ENCODE results near the gene RAB11FIP4. TPM values are rescaled to one million over a fixed set of nuclear protein-coding genes. Genes with fewer than 3 reads are reported as not detected.

RAB11FIP4 gene
- total and polyA plus RNA-seq, 2 of the 8 experiments (the other 6 are each of a cell fraction or from before 2014, with no cell fraction given): 21.7 to 53.2 TPM

DNA sequence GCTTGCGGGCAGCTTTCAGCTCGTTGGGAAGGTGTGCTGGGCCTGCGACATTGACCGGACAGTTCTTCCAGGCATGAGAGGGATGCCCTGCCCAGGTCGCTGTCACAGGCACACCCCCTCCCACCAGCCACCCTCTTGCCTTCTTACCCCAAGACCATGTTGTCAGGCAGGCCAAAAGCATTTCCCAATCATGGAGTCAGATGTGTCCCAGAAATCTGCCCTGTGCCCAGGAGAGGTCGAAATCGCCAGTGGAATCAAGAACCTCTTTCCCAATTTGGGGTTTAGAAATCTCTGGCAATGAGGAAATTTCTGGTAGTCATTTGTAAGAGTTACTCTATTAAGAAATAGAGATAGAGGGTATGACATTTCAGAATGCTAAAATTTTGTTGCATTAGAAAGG, 177.1 kb downstream of the RAB11FIP4 start:
- Histone ChIP-seq H3K4me1 (replicated peaks in 1 of 4; ENCODE audit: control insufficient read depth in 3 of 4, insufficient read depth in 4 of 4, low read length in 3 of 4) (peaks cover 0 to 7% (median 5%) of the 10 kb centered on the region in 4 experiments; a peak in 5 of 7 replicates), H3K79me1 (ENCODE audit: low read depth, low read length) (peaks cover 5% of the 10 kb centered on the region; the same call in 1 of the 2 replicates), H4K8ac (ENCODE audit: extremely low read depth, insufficient read depth, low read length) (no peak overlapping the region), H2AK5ac (ENCODE audit: low read depth, low read length) (no peak overlapping the region), H2BK15ac (ENCODE audit: low read length) (no peak overlapping the region), H3K27me3 (replicated peaks in 1 of 4; ENCODE audit: control insufficient read depth in 3 of 4, extremely low read depth in 1 of 4, insufficient read depth in 3 of 4, low read length in 3 of 4) (no peaks in the 10 kb centered on the region), H3K4me3 (ENCODE audit: extremely low read depth in 1 of 4, insufficient read depth in 2 of 4, low read depth in 3 of 4, low read length in 4 of 4) (no peak overlapping the region), H3K23me2 (ENCODE audit: low read depth, low read length) (no peaks in the 10 kb centered on the region; the same call in 1 of the 2 replicates), H2AFZ (ENCODE audit: low read length) (no peak overlapping the region), H3K36me3 (ENCODE audit: control insufficient read depth in 2 of 4, insufficient read depth in 4 of 4, low read length in 3 of 4) (no peaks in the 10 kb centered on the region), H3K9me3 (ENCODE audit: insufficient read depth in 2 of 2, low read depth in 1 of 2, low read length in 1 of 2) (no peaks in the 10 kb centered on the region), H4K20me1 (replicated peaks in 1 of 2; ENCODE audit: control insufficient read depth in 1 of 2, insufficient read depth in 2 of 2, low read length in 2 of 2) (peaks cover 2% of the 10 kb centered on the region in 2 experiments), H3K23ac (ENCODE audit: insufficient read length) (no peak overlapping the region), H4K91ac (replicated peaks; ENCODE audit: insufficient read length, low read length) (no peak overlapping the region), H2BK12ac (ENCODE audit: low read depth, low read length) (no peak overlapping the region), H3K4me2 (ENCODE audit: insufficient read depth in 1 of 2, low read depth in 2 of 2, low read length in 2 of 2) (no peak overlapping the region), H4K5ac (ENCODE audit: insufficient read length, low read depth, low read length) (no peak overlapping the region), H3K56ac (replicated peaks; ENCODE audit: insufficient read length, low read depth, low read length) (no peak overlapping the region), H3K9ac (replicated peaks in 1 of 4; ENCODE audit: extremely low read depth in 1 of 4, low read depth in 3 of 4, low read length in 3 of 4) (no peak overlapping the region), H3K18ac (ENCODE audit: extremely low read depth, low read length) (no peak overlapping the region), H3K79me2 (ENCODE audit: control insufficient read depth in 1 of 2, insufficient read depth in 2 of 2, low read length in 2 of 2) (no peaks in the 10 kb centered on the region), H3K27ac (ENCODE audit: low read depth, low read length) (no peak overlapping the region), H2BK120ac (replicated peaks; ENCODE audit: low read depth, low read length) (no peak overlapping the region), H3K4ac (replicated peaks; ENCODE audit: insufficient read length, low read depth, low read length) (no peak overlapping the region), H2BK20ac (ENCODE audit: low read length) (no peak overlapping the region), H3K14ac (ENCODE audit: insufficient read length) (no peak overlapping the region), H2BK5ac (ENCODE audit: low read depth, low read length) (no peak overlapping the region)
- ChIA-PET POLR2A (ENCODE audit: partially characterized antibody) (no interaction called here), CTCF (ENCODE audit: partially characterized antibody) (no interaction called here)
- TF ChIP-seq GTF2F1 (IDR thresholded peaks at IDR 0.05; ENCODE audit: borderline replicate concordance, low read depth, low read length): no peak
- TF ChIP-seq NRF1 (IDR thresholded peaks at IDR 0.05; ENCODE audit: low read depth, low read length): no peak
- no peak for TF ChIP-seq EZH2 (IDR thresholded peaks at IDR 0.05; ENCODE audit: low read depth, low read length, severe bottlenecking)
- no peak for TF ChIP-seq JUND (IDR thresholded peaks at IDR 0.05; ENCODE audit: low read length)
- TF ChIP-seq, protein P1, sequence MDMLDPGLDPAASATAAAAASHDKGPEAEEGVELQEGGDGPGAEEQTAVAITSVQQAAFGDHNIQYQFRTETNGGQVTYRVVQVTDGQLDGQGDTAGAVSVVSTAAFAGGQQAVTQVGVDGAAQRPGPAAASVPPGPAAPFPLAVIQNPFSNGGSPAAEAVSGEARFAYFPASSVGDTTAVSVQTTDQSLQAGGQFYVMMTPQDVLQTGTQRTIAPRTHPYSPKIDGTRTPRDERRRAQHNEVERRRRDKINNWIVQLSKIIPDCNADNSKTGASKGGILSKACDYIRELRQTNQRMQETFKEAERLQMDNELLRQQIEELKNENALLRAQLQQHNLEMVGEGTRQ (IDR thresholded peaks at IDR 0.05; ENCODE audit: low read length): no peak
- TF ChIP-seq MAX (IDR thresholded peaks at IDR 0.05): no peak
- TF ChIP-seq CBX8 (IDR thresholded peaks at IDR 0.05; ENCODE audit: borderline replicate concordance, low read depth, low read length): no peak
- TF ChIP-seq POLR2AphosphoS5 (IDR thresholded peaks at IDR 0.05; ENCODE audit: low read depth, low read length): no peak
- no peak for FAIRE-seq
- WGBS, 2 experiments (ENCODE audit: extremely low coverage in 1 of 2, insufficient coverage in 1 of 2, insufficient read length in 1 of 2, insufficient replicate concordance in 2 of 2, low coverage in 1 of 2, low lambda C conversion rate in 2 of 2, missing lambda C conversion rate in 1 of 2): 94% methylated on average over 7 of the region's 7 CpGs; no CpG with 5 or more reads in 1 of the 2 experiments
- DNase-seq (ENCODE audit: low read depth in 1 of 2, low spot score in 2 of 2): no peak
